ENCODE results near the gene GOLGA8B.
"Not testable (repeated sequence)": the region's sequence is repeated elsewhere in the genome, so short reads cannot be mapped to it uniquely, and the experiment has no call there.

GRCh38 chr15:34549381-34549809 is 34.1 kb downstream of the GOLGA8B start:
- not testable (repeated sequence) for TF ChIP-seq CTCF (conservative IDR thresholded peaks at IDR 0.05; ENCODE audit: low read depth, low read length); EZH2phosphoT487 (IDR thresholded peaks at IDR 0.05; ENCODE audit: borderline replicate concordance, low read length); EZH2 (IDR thresholded peaks at IDR 0.05; ENCODE audit: low read length, unreplicated experiment)
